CD4-positive, alpha-beta T cell treated with Interleukin-4 for 4 hours (primary cell): ENCODE measurements around the gene SLC25A45.

Experiments
- DNase-seq: peaks from one replicate; pipeline ENCODE4 v3.0.0-alpha.2; 2020

SLC25A45 gene

GRCh38 chr11:65384301-65384889 is 1.9 kb upstream of the SLC25A45 start:
- DNase-seq = peak; percentile 38

- DNase-seq = no peak
Measured at GRCh38 chr11:65383778-65384177, 1.3 kb upstream of the SLC25A45 start.

GRCh38 chr11:65382804-65383368 is 440 bp upstream of the SLC25A45 start:
- no peak for DNase-seq

DNA sequence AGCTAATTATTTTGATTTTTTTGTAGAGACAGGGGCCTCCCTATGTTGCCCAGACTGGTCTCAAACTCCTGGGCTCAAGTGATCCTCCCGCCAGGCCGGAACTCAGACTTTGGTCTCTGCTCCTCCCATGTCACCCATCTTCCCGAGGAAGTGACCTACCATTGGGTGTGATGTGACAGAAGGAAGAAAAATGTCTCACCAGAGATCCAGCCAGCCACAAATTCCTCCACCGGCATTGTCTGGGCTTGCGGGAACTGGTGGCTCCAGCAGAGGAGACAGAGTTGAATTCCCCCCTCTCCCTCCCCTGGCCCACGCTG is 772 bp downstream of the SLC25A45 start:
- DNase-seq = peak; percentile 51

DNA sequence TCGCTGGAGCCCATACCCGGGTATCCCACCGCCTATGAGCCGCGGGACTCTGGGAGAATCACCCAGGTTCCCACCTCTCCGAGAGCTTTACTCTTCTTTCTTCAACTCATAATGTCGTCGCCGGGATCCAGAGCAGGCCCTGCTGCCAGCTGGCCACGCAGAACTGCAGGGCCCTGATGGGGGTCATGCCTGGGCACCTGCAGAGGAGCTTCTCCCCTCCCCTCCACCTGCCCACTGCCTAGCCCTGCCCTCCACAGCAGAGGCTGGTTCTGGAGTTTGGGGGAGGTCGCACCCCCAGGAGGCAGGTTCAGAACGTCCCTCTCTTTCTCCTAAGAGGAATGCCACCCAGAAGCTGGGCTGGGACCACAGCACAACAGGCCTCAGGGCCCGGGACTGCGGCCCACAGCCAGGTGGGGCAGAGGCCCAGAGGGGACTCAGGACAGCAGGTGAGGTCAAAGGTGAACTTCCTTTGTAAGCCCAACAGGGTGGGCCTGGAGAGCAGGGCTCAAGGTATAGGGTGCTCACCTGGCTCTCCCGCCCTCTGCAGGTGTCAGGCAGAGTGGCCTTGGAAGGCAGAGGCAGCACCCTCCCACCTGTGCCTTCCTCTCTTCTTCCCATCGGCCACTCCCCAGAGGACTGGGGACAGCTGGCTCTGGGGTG is 1.9 kb downstream of the SLC25A45 start:
- DNase-seq = no peak

DNA sequence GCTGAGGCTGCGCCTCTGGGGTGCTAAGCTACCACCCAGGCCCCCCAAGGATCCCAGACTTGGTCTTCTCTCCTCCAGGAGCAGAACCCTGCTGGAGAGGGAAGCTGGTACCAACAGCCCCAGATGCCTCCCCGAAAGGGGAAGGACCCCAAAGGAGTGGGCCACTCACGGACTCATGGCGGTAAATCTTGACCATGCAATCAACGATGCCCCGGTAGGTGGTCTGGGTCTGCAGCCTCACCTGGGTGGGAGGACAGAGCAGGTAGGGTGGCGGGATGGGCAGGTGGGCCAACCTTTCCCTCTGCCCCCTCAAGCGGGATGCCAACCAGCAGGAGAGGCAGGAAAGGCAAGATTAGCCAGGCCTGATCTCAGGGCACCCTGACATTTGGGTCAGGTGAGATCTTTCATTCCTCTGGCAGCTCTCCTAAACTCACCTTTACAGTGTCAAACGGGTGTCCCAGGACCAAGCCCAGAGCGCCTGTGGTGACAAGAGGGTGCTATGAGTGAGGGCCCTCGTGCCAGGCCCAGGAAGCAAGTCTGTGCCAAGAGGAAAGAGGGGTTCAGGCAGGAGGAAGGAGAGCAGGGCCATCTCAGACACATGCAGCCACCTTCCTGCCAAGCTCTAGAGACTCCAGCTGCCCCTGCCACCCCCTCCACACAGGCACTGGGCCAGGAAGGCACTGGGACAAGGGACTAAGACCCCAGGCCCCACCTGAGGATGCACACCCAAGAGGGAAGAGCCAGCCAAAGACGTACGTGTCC is 2.6 kb downstream of the SLC25A45 start:
- DNase-seq = no peak

DNA sequence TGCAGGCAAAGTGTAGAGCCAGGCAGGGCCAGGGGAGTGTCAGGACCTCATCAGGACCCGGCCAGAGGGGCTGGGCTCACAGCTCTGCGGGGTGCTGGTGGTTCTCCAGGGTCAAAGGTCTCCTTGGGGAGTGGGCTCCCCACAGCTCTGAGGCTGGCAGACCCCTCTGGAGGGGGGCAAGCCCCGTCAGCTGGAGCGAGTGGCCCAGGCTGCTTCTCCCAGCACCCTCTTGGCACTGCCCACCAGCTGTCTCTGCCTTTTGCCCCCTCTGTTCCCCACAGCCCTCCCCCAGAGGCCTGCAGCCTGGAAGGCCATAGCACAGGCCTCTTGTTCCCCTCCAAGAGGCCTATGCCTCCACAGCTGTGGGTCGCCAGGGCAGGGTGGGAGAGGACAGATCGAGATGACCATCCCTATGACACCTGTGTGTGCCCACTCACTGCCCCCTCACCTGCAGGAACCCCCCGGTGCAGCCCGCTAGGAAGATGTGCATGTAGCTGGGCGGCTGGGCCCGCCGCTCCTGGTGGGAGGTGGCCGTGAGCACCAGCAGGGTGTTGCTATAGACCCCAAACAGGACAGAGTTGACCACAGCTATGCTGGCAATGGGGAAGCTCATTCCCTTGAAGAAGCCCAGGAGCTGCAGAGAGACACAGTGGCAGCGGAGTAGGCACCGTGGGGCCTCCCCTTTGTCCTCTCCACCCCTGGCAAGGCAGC is 3.4 kb downstream of the SLC25A45 start:
- DNase-seq = no peak

DNA sequence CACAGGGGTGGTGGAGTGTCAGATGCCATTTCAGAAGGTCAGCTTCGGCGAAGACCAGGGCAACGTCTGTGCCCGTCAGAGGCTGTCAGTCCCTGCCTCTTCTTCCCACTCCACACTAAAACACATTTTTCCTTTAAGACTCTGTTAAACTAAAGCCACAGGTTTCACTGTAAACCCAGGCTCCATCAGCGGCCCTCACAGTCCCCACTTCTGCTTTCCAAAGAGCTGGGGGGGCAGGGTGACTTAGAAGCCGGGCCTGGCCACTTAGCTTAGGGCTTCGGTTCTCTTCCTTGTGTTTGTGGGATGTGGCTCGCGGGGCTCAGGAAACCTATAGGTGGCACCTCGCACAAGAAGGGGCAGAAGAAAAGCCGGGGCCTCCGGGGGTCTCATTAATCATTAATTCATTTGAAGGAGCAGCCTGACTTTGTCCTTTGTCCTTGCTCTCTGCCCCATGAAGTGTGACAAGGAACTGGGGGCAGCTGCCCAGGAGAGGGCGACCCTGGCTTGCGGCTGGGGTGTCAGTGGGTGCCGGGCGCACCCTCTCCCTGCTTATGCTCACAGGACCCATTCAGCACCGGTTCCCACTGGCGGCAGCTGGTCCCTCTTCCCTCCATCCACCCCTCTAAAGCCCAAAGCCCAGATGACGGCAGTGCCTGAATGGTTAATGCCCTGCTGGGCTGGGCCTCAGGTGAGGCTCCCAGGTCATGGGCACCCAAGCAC is 4.1 kb downstream of the SLC25A45 start:
- no peak for DNase-seq

DNA sequence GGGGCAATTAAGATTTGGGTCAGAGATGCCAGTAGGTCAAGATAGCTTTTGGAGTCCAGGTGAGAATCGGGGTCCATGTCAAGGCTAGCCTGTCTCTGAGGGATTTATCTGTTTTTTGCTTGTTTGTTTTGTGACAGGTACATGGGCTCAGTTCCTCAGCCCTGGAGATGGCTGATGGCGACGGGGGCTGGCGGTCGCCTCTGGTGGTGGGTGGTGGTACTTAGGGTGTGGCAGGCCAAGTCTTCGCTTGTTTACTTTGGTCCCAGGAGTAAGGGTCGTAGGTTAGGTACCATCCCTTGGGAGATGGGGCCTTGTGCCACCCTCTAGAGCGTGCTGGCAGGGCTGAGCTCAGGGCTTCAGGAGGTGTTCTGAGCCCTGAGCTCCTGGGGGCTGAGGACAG is 4.7 kb downstream of the SLC25A45 start:
- no peak for DNase-seq

GRCh38 chr11:65377036-65377435 is 5.4 kb downstream of the SLC25A45 start:
- DNase-seq = no peak

- no peak for DNase-seq
Measured at GRCh38 chr11:65376138-65376713, 6.2 kb downstream of the SLC25A45 start.

DNA sequence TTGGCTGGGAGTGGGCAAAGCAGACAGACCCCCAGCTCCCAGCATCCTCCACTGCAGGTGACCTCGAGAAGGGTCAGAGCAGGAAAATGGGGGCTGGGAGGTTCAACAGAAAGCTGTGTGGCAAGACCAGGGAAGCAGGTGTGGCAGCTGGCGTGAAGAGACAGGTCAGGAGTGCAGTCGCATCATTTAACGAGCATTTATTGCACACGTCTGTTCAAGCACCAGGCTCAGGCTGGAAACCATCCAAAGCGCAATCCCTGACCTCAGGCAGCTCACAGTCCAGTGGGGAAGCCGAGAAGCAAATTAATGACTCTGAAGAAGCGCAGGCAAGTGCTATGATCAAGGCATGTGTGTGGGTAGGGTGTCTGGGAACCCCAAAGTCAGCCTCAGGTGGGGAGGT is 7.4 kb downstream of the SLC25A45 start:
- no peak for DNase-seq

DNA sequence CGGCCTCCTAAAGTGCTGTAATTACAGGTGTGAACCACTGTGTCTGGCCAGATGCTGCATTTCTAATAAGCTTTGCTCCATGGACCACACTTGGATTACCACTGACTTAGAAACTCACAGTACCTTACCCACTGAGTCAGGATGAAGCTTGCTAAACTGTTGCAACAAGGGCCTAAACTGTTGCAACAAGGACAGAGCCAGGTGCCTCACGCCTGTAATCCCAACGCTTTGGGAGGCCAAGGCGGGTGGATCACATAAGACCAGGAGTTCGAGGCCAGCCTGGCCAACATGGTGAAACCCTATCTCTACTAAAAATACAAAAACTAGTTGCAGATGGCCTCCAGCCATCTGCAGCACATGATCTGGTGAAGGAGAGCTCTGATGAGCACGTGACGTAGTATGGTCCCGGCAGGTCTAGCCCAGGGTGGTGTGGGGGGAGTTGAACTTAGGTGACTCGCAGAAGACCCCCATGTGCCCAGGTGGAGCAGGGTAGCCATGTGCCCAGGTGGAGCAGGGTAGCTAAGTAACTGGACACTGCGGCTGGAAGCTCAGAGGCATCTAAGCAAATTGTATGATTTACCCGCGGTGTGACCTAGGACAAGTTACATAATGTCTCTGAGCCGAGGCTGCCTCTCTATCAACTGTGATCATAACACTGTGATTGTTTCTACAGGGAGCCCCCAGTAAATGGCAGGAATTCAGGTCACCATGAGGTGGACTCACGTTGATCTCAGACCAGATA is 8.4 kb downstream of the SLC25A45 start:
- DNase-seq = no peak

GRCh38 chr11:65370659-65371049 is 11.8 kb downstream of the SLC25A45 start:
- DNase-seq = no peak

DNA sequence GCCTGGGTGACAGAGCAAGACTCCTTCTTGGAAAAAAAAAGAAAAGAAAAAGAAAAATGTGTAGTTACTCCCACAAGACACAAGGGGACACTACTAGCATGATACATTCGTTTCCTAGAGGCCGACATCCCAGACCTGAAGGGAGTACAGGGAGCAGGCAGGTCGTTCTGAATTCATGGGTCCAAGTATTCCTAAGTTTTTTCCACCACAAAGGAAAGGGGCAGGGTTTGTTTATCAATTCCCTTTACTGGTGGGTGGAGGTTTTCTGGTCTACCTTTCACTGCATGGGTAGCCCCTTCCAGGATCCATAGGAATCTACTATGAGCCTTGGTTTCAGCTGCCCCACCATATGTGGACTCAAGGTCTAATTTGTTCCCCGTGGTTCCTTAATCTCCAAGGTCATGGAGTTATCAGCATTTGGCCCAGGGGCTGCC is 16.1 kb downstream of the SLC25A45 start:
- DNase-seq = peak; percentile 70

GRCh38 chr11:65363770-65364169 is 18.7 kb downstream of the SLC25A45 start:
- no peak for DNase-seq

DNA sequence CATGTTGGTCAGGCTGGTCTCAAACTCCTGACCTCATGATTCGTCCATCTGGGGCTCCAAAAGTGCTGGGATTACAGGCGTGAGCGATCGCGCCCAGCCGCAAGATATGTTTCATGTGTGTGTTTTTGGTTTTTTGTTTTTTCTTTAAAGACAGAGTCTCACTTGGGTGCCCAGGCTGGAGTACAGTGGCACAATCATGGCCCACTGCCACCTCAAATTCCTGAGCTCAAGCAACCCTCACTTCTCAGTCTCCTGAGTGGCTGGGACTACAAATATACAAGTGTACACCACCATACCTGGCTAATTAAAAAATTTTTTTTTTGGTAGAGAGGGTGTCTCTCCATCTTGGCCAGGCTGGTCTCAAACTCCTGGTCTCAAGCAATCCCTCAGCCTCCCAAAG is 19.5 kb downstream of the SLC25A45 start:
- DNase-seq = no peak

- DNase-seq = no peak
Measured at GRCh38 chr11:65362320-65362931, 20.0 kb downstream of the SLC25A45 start.

DNA sequence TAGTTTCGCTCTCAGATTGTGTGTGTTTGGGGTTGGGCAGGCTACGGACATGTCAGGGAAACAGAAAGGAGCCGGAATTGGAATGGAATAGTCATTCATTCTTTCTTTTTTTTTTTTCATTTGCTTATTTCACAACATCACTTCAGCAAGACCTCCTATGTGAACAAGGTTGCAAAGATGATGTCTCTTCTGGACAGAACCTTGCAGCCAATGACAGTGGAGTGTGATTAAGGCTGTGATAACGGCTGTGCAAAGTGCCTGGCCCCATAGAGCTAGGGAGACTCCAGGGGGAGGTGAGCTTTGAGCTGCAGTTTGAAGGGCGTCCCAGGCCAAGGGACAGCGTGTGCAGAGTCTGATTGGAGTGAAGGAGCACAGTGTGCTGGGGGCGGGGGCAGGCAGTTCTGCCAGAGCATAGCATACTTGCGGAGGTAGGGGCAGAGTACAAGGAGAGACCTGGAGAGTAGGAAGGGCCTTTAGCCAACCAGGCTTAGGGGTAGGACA is 24.5 kb downstream of the SLC25A45 start:
- no peak for DNase-seq

- DNase-seq = no peak
Measured at GRCh38 chr11:65356394-65356972, 26.0 kb downstream of the SLC25A45 start.
